ENCODE data around the gene PNKD.
A peak's percentile ranks its signal among the peaks of the same experiment; 100 is the strongest.
"Not testable (repeated sequence)": the region's sequence is repeated elsewhere in the genome, so short reads cannot be mapped to it uniquely, and the experiment has no call there.

PNKD gene

DNA sequence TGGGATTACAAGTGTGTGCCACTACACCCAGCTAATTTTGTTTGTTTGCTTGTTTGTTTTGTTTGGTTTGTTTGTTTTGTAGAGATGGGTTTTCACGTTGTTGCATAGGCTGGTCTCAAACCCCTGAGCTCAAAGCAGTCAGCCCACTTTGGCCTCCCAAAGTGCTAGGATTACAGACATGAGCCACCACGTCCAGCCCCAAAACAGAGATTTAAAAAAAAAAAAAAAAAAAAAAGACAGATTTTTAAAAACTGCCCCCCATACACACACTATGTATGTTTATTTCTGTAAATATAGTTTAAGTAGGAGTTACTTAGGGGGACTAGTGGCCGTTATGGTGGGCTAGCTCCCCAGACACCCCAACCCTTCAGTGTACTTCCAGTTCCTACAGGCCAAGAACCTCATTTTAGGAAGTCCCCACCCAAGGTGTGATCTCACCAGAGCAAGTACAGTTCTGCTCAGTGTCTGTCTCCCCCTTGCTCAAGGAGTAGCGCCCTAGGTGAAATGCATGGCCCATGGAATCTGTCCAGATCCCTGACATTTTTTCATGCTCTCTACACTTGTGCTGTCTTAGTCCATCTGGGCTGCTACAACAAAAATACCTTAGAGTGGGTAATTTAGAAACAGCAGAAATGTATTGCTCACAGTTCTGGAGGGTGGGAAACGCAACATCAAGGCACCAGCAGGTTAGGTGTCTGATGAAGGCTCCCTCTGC is 23.6 kb downstream of the PNKD start:
- DNase-seq = no peak

DNA sequence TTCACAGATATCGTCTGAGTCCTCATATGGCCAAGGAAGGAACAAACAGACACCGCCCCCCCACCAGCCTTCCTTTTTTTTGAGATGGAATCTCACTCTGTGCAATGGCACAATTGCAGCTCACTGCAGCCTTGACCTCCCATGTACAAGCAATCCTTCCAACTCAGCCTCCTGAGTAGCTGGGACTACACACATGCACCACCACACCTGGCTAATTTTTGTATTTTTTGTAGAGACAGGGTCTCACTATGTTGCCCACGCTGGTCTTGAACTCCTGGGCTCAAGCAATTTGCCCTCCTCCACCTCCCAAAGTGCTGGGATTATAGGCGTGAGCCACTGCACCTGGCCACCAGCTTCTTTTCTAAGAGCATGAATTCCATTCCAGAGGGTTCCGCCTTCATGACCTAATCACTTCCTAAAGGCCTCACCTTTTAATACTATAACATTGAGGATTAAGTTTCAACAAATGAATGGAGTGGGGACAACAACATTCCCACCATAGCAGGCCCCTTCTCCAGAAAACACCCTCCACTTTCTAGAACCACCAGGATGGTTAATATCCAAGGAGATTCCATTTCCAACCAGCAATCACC is 24.2 kb downstream of the PNKD start:
- no peak for DNase-seq

DNA sequence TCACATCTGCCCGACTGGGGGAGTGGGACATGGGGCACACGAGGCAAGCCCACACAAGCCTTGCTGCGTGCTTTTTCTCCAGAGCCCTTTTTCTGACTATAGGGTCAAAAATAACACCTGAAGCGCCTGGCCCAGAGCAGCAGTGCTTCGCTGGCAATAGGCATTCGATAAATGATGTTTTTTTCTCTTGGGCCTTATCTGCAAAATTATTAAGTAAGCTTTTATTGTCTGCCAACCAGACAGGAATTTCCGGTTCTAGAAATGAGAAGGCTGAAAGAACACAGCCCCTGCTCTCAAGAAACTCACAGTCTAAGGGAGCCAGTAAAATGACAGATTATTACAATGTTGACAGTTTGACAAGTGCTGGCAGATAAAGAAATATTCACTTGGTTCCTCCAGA is 24.7 kb downstream of the PNKD start:
- DNase-seq = no peak

DNA sequence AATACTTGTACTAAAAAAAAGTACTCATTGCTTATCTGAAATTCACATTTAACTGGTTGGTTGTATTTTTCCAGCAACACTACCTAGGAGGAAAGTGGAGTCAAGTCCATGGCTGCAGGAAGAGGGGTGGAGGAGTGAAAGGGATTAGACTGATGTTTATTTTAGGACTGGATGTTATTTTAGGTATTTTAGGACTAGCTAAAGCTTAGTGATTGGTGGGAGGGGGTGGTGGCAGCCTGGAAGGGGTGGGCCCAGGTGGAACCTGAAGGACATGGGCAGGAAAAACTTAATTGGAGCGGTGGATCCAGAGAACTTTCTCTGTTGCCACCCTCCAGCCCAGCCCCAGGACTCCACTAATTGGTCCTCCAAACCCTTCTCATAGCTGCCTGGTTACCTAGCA is 25.9 kb downstream of the PNKD start:
- DNase-seq = no peak

DNA sequence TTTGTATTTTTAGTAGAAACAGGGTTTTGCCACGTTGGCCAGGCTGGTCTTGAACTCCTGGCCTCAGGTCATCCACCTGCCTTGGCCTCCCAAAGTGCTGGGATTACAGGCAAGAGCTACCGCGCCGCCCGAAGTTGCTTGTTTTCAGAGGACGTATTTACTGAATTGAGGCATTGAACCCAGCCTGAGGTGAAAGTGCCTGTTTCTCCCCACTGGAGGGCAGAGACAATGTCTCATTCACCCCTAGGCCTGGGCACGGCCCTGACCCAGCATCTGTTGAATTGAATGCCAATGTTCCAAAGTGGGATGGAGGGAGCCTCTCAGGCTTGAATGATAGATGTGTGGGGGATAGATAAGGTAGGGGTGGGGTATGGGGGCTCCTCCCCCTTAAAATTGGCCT is 26.5 kb downstream of the PNKD start:
- DNase-seq = no peak

DNA sequence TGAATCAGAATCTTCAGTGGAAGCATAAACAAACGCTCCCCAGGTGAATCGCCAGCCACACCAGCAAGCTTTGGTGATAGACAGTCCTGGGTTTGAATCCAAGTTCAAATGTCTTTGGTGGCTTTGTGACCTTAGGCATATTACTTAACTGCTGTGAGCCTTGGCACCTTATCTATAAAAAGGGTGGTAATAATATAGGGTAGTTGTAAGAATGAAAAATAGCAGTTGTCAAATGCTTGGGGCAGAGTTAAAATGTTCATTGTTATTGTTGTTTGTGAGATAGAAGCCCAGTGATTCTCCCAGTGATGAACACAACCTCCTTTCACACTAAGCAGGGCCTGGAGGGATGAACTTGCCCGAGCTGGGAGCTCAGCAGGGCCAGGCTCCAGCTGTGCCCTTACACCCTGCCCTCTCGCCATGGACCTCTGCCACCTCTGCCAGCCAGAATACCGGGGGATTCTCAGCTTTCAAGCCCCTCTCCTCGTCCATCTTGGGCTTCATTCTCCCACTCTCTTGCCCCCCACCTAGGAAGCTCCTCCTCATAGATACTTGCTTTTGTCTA is 28.1 kb downstream of the PNKD start:
- DNase-seq = no peak

DNA sequence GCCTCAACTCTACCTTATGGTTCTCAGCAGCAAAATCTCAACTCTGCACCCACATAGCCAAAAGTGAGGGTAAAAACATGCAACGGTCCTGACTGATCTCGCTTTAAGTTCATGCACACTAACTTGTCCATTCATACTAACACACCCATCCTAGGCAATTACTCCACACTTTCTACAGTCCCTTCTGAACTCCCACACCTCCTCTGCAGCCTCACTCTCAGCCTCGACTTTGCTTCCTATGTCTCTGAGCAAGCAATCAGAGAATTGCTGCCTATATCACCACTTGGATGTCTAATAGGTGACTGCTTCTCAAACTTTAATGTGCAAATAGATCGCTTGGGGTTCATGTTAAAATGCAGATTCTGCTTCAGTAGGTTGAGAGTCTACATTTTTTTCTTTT is 29.8 kb downstream of the PNKD start:
- DNase-seq = no peak

DNA sequence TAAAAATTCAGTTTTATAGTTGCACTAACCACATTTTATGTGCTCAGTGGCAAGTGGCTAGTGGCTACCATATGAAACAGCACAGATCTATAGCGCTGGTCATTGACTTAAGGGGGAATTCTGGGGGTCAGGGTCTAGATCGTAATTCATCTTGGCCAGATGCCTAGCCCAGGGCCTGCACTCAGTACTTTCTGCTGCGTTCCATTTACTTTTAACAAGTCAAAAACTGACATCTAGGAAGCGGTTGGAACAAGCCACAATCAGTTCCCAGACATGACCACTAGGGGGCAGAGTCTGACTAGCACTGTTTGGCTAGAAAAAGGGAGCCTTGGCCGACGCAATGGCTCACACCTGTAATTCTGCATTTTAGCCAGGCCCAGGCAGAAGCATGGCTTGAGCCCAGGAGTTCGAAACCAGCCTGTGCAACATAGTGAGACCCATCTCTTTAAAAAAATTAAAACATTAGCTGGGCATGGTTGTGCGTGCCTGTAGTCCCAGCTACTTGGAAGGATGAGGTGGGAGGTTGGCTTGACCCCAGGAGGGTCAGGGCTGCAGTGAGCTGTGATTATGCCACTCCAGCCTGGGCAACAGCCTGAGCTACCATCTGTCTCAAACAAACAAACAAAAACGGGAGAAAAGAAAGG is 31.0 kb downstream of the PNKD start:
- peak; percentile 94 for DNase-seq

DNA sequence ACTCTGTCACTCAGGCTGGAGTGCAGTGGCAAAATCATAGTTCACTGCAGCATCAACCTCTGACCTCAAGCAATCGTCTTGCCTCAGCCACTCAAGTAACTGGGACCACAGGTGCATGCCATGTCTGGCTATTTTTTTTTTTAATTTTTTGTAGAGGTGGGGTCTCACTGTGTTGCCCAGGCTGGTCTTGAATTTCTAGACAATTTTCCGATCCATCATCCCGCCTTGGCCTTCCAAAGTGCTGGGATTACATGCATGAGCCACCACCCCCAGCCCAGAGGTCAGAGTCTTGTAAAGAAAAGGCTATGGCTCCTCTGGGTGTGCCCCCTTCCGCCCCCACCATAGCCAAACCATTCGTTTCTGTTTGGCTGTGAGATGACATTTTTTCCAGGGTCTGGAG is 35.1 kb downstream of the PNKD start:
- DNase-seq = no peak

DNA sequence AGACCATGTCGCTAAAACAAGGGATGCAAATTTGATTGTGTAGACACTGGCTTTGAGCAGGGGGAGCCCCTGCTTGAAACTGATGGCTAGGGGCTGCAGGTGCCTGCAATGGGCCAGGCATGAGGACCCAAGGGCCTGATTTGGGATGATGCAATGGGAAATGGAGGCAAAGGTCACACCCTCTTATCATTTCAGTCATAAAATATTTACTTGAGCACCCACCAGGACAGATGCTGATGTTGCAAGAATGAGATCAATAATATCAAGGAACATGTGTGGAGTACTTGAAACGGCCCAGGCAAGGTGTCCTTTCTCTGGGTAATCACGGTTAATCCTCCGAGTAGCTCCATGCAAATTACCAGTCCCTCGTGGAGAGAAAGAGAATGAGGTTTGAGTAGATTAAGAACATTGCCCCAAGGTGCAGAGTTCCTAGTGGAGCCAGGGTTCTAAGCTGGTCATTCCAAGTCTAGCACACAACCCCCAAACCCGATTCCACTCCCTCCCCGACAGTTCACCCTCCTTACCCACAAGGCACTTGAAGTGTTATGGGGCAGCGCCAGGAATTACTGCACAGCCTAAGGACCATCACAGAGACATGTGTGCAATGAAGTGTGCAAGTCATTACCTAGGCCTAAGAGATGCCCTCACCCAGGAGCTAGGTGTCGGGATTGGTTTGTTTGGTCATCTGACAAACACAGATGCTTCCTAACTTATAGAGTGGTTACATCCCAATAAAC is 36.0 kb downstream of the PNKD start:
- DNase-seq = no peak

DNA sequence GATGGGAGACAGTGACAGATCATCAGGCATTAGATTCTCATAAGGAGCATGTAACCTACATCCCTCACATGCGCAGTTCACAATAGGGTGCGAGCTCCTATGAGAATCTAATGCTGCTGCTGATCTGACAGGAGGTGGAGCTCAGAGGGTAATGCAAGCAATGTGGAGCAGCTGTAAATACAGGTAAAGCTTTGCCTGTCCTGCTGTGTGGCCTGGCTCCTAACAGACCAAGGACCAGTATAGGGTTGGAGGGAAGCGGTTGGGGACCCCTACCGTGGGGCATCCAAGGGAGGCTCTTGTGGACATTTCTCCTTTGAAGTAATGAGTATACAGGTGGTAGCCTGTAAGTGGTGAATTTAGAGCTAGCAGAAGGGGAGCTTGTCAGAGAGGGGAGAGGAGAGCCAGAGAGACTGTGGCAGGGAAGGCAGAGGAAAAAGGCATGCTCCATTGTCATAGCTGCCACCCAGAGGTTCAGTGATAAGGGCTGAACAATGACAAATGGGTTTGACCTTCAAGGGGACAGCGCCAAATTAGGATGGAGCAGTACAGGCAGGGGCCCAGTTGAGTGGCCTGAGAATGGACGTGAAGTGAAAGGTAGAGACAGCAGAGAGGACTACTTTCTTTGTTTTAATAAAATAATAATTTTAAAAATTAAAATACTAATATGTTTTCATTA is 37.2 kb downstream of the PNKD start:
- DNase-seq = no peak

DNA sequence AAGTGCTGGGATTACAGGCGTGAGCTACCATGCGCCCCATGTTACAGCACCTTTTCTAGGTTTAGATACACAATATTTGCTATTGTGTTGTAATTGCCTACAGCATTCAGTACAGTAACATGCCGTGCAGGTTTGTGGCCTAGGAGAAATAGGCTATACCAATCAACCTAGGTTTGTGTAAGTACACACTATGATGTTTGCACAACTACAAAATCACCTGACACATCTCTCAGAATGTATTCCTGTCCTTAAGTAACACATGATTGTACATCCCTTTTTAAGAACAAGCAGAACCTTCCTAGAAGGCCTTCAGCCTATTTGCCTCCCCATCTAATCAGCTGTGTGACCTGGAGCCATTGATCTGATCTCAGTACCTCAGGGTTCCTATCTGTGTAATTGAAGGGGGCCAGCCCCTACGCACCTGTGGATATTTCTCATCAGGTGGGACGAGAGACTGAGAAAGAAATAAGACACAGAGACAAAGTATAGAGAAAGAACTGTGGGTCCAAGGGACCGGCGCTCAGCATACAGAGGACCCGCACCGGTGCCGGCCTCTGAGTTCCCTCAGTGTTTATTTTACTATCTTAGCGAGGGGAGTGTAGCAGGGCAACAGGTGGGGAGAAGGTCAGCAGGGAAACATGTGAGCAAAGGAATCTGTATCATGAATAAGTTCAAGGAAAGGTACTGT is 40.7 kb downstream of the PNKD start:
- no peak for DNase-seq

DNA sequence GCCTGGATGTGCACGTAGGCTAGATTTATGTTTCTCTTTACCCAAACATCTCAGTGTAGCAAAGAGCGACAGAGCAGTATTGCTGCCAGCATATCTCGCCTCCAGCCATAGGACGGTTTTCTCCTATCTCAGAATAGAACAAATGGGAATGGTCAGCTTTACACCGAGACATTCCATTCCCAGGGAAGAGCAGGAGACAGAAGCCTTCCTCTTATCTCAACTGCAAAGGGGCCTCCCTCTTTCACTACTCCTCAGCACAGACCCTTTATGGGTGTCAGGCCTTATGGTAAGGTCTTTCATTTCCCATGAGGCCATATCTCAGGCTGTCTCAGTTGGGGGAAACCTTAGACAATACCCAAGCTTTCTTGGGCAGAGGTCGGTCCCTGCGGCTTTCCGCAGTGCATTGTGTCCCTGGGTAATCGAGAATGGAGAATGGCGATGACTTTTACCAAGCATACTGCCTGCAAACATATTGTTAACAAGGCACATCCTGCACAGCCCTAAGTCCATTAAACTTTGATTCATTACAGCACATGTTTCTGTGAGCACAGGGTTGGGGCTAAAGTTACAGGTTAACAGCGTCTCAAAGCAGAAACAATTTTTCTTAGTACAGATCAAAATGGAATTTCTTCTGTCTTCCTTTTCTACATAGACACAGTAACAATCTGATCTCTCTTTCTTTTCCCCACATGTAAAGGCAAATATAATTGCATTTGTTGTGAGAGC is 41.4 kb downstream of the PNKD start:
- not testable (repeated sequence) for DNase-seq

DNA sequence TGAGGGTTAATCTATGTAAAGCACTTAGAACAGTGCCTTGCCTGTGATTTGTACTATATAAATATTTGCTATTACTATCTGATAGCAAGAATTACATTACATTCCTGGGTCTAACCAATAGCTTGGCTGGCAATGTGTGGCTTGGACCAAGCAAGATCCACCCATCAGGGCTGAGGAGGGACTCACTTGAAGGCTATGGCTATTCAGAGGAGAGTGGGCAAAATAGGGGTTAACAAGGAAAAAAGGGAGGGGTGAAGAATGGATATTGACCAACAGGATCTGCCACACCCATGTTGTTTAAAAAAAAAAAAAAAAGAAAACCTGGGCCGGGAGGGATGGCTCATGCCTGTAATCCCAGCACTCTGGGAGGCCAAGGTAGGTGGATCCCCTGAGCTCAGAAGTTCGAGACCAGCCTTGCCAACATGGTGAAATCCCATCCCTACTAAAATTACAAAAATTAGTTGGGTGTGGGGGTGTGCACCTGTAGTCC is 42.0 kb downstream of the PNKD start:
- no peak for DNase-seq

DNA sequence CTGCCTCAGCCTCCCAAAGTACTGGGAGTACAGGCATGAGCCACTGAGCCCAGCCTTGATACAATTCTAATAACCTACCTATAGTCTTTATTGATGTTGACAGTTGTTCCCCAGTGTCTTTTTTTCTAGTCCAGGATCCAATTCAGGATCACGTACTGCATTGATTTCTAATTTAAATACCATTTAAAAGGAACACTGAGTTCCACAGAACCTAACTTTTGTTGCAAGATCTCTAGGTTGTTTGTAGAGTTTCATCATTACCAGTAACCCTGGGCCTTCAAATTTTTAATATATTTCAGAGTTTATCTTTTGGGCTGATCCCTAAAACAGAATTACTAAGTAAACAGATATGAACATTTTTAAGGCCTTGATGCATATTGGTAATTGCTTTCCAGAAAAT is 43.0 kb downstream of the PNKD start:
- no peak for DNase-seq

DNA sequence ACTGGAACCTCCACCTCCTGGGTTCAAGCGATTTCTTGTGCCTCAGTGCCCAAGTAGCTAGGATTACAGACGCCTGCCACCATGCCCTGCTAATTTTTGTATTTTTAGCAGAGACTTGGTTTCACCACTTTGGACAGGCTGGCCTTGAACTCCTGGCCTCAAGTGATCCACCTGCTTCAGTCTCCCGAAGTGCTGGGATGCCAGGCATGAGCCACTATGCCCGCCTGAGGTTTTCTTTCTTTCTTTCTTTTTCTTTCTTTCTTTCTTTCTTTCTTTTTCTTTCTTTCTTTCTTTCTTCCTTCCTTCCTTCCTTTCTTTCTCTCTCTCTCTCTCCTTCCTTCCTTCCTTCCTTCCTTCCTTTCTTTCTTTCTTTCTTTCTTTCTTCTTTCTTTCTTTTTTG is 44.4 kb downstream of the PNKD start:
- not testable (repeated sequence) for DNase-seq

DNA sequence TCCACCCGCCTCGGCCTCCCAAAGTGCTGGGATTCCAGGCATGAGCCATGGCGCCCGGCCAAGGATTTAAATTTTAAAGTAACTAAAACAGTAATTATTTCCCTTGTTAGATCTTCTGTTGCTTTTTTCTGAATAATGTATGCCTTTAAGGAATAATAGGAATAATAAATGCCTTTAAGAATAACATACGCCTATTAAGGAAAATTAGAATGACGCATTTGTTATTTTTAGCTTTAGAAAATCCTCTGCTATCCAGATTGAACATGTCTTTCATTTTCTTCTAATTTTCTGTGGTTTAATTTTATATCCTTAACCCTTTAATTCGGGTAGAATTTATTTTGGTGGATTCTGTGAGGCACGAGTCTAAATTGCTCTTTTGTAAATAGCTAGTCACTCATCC is 45.1 kb downstream of the PNKD start:
- no peak for DNase-seq

DNA sequence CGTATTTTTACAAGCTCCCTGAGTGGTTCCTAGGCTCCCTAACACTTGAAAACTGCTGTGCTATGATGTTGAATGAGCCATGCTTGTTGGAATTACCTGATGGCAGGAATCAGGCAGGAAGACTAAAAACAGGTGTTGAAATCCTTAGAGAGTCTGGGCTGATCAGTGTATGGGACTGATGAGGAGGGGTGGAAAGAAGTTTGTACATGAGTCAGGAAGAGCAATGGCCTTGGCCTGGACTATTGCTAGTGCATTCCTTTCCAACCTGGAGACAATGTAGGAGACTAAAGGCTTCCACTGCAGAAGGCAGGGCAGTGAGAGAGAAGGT is 46.9 kb downstream of the PNKD start:
- DNase-seq = no peak

DNA sequence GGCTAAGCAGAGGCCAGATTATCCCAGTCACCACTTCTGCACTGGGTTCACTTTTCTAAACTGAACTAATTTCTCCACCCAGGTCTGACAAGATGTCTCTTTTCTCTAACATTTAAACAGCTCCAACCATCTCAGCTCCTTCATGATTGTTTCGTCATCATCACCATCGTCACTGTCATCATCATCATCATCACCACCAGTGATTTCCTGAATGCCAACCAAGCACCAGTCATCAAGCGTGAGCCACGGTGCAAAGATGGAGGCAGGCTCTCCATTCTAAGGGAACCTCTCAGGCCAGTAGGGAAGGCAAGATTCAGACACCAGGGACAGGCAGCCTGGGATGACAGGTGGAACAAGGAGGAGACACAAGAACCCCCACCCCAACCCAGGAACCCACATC is 47.5 kb downstream of the PNKD start:
- DNase-seq = no peak

DNA sequence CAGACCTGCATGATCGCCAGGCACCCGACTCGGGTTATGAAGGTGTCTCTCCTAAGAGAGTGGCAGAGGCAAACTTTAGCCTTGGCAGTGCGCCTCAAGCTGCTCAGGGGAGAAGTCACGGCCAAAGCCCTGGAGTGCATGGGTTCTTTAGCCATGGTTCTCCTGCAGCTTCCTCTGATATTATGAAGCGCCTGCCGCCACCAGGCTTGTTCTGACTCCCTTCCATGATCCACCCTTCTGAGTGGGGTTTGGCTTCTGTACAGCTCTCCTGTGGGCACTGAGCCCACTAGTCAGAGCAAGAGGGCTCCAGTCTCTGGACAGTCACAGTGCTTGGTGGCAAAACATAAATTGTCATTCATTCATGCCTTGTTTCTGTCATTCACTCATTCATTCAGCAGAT is 47.9 kb downstream of the PNKD start:
- DNase-seq = no peak

DNA sequence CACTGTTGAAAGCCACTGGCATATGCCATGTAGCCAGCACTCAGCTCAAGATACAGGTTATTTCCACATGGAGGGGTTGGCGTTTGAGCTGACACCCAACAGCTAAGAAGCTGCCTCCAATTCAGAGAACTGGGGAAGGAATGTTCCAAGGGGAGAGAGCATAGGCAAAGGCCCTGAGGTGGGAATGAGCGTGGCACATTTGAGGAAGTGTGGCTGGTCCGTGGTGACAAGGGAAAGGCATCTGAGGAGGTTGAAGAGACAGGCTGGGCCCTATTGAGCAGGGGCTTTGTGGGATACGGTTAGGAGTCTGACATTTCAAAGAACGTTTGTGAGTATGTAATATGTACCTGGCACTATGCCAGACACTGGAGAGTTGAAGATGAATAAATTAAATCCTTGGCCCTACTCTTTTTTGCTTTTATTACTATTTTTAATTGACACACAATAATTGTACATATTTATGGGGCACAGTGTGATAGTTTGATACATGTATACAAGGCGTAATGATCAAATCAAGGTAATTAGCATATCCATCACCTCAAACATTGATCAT is 49.6 kb downstream of the PNKD start:
- DNase-seq = no peak
